GM21423 (cell line): ENCODE data around the gene MTOR.
"Not testable (repeated sequence)": the region's sequence is repeated elsewhere in the genome, so short reads cannot be mapped to it uniquely, and the experiment has no call there.

Source experiments
- ATAC-seq: cut with Tn5 transposase; IDR thresholded peaks from one replicate; pipeline ENCODE4 v1.9.1; 2021; ENCODE audit warnings: mild to moderate bottlenecking, moderate library complexity; ENCODE audit not compliant: unreplicated experiment

The MTOR gene

GRCh38 chr1:11067716-11068599 is 194.4 kb downstream of the MTOR start:
- no peak for ATAC-seq

- ATAC-seq, result no peak
Measured at GRCh38 chr1:11065796-11066195, 196.6 kb downstream of the MTOR start.

- ATAC-seq, result no peak
Measured at GRCh38 chr1:11064942-11065341, 197.4 kb downstream of the MTOR start.

DNA sequence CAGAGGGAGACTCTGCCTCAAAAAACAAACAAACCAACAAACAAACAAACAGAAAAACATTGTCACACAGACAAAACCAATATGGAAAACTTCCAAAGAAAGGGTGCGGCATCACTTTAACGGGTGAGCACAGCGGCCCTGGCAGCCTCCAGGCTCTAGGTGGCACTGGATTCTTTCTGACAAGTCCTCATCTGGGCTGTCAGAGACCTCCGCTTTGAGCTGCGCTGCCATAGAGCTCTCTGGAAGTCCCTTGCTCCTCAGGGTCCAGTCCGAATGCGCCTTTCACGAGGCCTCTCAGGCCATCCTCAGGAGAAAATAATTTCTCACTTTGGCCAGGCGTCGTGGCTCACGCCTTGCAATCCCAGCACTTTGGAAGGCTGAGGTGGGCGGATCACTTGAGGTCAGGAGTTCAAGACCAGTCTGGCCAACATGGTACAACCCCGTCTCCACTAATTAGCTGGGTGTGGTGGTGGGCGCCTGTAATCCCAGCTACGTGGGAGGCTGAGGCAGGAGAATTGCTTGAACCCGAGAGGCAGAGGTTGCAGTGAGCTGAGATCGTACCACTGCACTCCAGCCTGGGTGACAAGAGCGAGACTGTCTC is 198.3 kb downstream of the MTOR start:
- ATAC-seq, result not testable (repeated sequence)

DNA sequence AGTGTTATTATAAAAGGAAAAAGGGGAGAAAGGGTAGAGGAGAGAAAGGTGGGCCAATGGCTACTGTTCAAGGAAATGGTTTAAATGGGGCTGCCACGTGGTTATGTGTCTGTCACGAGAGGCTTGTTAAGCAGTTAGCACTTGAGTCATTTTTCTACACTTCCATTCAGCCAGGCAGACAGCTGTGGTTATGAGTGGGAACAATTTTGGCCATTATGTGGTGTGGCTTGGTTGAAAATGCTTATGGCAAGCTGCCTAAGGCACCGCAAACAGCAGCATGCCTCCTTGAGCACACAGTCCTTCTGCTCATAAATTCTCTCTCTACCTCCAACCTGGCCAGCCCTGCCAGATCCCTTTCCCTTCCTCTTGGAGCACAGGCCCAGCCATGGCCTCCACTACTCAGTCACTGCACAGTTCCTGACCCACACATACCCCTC is 199.4 kb downstream of the MTOR start:
- ATAC-seq, result no peak

GRCh38 chr1:11061652-11062365 is 200.5 kb downstream of the MTOR start:
- ATAC-seq, result no peak

GRCh38 chr1:11059968-11060830 is 202.2 kb downstream of the MTOR start, which contains the start of gene SRM:
TSS of gene SRM (minus strand) at chr1:11060018. CDS start at chr1:11059943, 75 bp downstream.
- peak; percentile 88 for ATAC-seq

DNA sequence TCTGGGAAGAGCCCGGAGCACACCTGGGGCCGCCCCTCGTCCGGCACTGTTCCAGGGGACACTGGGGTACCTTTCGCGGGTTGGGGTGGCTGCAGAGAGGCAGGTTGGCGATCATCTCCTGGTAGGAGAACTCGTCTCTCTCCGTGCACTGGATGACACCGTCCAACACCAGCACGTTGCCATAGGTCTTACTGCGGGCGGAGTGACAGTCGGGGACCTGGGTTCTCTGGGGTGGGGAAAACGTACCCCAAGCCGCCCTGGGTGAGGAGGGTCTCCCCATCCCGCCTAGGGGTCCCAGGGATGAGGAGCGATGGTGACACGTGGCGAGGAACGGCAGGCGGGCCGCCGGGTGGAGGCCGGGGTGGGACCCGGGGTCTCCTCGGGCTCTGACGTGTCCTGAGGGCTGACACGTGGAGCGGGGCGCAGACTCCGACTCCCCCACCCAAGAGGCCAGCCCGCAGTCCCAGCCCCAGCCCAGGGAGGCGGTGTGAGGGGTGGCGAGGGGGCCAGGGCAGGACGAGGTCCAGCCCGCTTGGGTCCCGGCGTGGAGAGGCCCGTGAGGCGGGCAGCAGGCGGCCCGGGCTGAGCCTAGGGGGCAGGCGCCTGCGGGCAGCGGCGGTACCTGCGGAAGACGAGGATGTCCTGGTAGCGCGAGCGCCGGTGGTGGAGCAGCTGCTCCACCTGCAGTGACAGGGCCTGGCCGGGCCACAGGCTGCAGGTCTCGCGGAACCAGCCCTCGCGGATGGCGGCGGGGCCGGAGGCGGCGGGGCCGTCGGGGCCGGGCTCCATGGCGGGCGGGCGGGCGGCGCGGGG is 203.0 kb downstream of the MTOR start:
- peak; percentile 12 for ATAC-seq

DNA sequence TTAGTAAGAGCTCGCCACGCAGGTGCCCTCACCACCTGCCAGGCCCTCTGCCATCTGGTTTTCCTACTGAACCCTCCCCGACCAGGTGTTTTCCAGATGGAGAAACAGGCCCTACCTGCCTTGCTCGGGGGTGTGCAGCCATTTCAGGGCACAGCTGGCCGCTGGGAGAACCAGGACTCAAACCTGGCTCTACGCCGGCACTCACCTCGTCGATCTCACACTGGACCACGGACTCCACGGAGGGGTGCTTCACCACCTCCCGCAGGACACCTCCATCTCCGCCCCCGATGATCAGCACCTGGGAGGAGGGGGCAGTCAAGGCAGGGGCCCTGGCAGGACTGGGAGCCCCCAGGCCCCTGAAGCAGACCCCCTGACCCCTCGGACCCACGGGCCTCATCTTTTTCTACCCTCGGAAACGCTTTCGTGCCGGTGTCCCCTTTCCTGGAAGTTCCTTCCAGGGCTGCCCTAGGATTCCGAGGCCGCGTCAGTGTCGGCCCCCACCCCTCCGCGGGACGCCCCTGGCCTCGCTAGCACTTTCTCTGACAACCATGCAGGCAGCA is 203.7 kb downstream of the MTOR start:
- ATAC-seq, result no peak

- ATAC-seq, result no peak
Measured at GRCh38 chr1:11058026-11058425, 204.3 kb downstream of the MTOR start.

- no peak for ATAC-seq
Measured at GRCh38 chr1:11057477-11057876, 204.9 kb downstream of the MTOR start.
